ENCODE measurements around the gene PVALB. TPM values are rescaled to one million over a fixed set of nuclear protein-coding genes. Genes with fewer than 3 reads are reported as not detected.

Gene PVALB
- total RNA-seq, 4 donors from 2014 or later = not detected

DNA sequence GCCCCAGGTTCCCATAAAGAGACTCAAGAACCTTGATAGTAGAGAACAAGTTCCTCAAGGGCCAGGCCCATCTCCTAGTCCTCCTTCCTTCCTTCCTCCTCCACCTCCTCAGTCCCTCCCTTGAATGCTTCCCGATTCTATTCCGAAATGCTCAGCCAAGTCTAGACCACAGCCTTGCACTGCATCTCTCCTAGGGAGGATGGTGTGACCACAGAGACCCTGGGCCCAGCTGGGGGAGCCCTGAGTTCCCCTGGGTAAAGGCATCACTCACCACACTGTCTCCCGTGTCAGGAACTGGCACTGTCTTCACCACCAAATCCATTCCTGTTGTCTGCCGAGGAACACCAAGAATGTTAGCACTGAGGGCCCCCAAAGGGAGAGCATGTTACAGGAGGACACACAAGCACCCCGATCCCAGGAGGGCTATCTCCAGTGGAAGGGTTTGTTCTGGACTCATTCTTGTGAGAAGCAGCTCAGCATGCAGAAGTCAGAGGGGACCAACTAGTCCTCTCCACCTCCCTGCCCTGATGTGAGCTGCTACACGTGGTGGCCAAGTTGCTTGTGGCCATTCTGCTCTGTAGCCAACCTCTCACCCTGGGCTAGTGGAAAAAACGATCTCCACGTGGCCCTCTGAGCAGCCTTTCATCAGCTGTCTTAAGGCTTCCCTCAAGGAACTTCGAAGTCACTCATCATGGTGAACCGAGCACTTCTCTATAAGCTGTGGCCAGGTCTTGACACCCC, 49.6 kb downstream of the PVALB start:
- intact Hi-C loops (cut with DNase I) = no loop called here
- TF ChIP-seq EP300 (IDR thresholded peaks at IDR 0.05) (no peak), POLR2A (IDR thresholded peaks at IDR 0.05; ENCODE audit: low read depth) (no peak), POLR2AphosphoS5 (IDR thresholded peaks at IDR 0.05) (no peak)
- TF ChIP-seq, protein P1, sequence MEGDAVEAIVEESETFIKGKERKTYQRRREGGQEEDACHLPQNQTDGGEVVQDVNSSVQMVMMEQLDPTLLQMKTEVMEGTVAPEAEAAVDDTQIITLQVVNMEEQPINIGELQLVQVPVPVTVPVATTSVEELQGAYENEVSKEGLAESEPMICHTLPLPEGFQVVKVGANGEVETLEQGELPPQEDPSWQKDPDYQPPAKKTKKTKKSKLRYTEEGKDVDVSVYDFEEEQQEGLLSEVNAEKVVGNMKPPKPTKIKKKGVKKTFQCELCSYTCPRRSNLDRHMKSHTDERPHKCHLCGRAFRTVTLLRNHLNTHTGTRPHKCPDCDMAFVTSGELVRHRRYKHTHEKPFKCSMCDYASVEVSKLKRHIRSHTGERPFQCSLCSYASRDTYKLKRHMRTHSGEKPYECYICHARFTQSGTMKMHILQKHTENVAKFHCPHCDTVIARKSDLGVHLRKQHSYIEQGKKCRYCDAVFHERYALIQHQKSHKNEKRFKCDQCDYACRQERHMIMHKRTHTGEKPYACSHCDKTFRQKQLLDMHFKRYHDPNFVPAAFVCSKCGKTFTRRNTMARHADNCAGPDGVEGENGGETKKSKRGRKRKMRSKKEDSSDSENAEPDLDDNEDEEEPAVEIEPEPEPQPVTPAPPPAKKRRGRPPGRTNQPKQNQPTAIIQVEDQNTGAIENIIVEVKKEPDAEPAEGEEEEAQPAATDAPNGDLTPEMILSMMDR (IDR thresholded peaks at IDR 0.05) = no peak
- H3K9me3 ChIP-seq = no peaks in the 10 kb centered on the region
- no peak overlapping the region for H3K27ac ChIP-seq (replicated peaks in 1 of 4)
- H3K36me3 ChIP-seq = peaks cover 6 to 37% (median 29%) of the 10 kb centered on the region in 4 donors
- WGBS = 92% methylated on average over 5 of the region's 10 CpGs
- no peaks in the 10 kb centered on the region for H3K27me3 ChIP-seq
- peaks cover 2 to 33% (median 24%) of the 10 kb centered on the region in 4 donors for H3K4me1 ChIP-seq
- no peak for DNase-seq (ENCODE audit: extremely low spot score)
- H3K4me3 ChIP-seq = no peak overlapping the region

DNA sequence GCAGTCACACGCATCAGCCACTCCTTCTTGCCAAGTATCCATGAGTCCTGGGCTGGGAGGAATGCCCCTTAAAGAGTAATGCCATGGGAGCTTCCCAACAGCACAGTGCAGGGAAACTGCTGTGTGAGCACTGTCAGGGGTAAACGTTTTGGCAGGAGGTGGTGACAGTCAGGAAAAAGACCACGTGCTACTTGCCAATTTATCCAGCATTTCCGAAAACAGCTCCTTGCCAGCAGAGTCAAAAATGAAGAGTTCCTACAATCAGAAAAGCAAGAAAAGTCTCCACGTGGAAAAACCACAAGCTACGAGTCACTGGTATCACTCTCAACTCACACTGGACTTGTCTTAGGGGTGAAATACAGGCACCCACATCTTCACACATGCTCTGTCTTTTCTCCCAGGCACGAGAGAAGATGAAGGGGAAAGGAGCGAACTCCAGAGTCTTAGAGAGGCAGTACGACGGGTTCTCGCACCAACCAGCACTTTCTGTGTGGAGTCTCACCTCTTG, 50.8 kb downstream of the PVALB start:
- Histone ChIP-seq H3K36me3 (peaks cover 6 to 43% (median 29%) of the 10 kb centered on the region in 4 donors), H3K4me3 (no peak overlapping the region), H3K27me3 (no peaks in the 10 kb centered on the region), H3K4me1 (peaks cover 2 to 42% (median 35%) of the 10 kb centered on the region in 4 donors), H3K9me3 (no peaks in the 10 kb centered on the region), H3K27ac (replicated peaks in 1 of 4) (no peak overlapping the region)
- no peak for DNase-seq (ENCODE audit: extremely low spot score)
- 78% methylated on average over 11 of the region's 11 CpGs for WGBS
- intact Hi-C loops (cut with DNase I) = no loop called here
- TF ChIP-seq, protein P1 (IDR thresholded peaks at IDR 0.05) = no peak
- TF ChIP-seq EP300 (IDR thresholded peaks at IDR 0.05) (no peak), POLR2AphosphoS5 (IDR thresholded peaks at IDR 0.05) (no peak), POLR2A (IDR thresholded peaks at IDR 0.05; ENCODE audit: low read depth) (no peak)

DNA sequence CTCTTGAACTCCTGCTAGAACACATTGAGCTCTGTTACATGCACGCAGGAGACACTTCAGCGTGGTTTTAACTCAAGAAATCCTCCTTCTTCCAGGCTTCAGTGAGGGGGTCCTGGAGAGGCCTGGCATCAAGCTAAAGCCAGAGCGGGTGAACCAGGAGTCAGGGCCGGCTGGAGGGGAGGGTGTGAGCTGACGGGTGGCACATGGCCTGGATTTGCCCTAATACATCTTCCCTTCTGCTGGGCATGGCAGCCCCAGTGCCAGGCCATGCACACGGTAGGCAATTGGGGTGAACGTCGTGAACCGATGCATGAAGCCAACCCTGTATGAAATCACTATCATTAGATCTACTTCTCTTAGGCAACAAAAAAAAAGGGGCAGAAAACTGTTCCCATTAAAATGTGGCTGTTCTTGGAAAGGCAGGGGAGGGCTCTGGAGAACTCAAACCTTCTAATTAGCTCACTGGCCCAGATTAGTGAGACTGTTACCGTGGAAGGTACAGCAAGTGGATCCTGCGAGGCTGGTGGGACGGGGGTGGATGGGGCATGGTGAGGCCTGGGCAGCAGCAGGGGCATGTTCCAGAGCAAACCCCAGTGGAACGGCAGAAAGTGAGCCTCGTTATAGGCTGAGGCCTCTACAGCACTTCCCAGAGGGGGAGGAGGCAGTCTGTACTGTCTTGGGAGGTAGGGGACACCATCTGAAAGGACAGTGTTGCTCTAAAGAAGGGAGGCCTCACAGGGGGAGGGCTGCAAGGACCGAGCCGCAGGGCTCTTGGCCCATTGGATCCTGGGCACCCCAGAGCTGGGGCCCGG, 51.5 kb downstream of the PVALB start:
- Histone ChIP-seq H3K4me1 (peaks cover 2 to 41% (median 36%) of the 10 kb centered on the region in 4 donors), H3K36me3 (peaks cover 6 to 43% (median 29%) of the 10 kb centered on the region in 4 donors), H3K27me3 (no peaks in the 10 kb centered on the region), H3K4me3 (no peak overlapping the region), H3K27ac (replicated peaks in 1 of 4) (no peak overlapping the region), H3K9me3 (no peaks in the 10 kb centered on the region)
- no peak for DNase-seq (ENCODE audit: extremely low spot score)
- no peak for TF ChIP-seq POLR2A (IDR thresholded peaks at IDR 0.05; ENCODE audit: low read depth)
- TF ChIP-seq, protein P1 (IDR thresholded peaks at IDR 0.05) = no peak
- no peak for TF ChIP-seq POLR2AphosphoS5 (IDR thresholded peaks at IDR 0.05)
- no peak for TF ChIP-seq EP300 (IDR thresholded peaks at IDR 0.05)
- intact Hi-C loops (cut with DNase I) = no loop called here
- WGBS = 88% methylated on average over 15 of the region's 17 CpGs

DNA sequence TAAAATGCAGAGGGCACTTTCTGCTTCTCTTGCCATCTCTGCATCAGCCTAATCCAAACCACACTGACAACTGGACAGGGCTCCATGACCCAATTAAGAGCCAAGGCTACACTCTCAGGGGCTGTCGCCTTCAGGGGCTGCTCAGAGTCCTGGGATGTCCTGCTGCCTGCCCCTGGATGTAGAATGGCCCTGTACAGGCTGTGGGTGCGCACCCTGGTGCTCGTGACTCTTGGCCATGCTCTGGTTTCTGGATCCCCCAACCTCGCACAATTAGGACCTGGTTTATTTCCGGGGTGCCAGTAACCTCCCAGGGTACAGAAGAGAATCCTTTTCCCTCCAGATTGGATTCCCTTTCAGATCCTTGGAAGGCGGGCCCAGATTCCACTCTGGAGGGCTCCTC, 52.2 kb downstream of the PVALB start:
- DNase-seq (ENCODE audit: extremely low spot score) = no peak
- TF ChIP-seq, protein P1 (IDR thresholded peaks at IDR 0.05) = no peak
- TF ChIP-seq EP300 (IDR thresholded peaks at IDR 0.05) = no peak
- TF ChIP-seq POLR2AphosphoS5 (IDR thresholded peaks at IDR 0.05) = no peak
- no peak for TF ChIP-seq POLR2A (IDR thresholded peaks at IDR 0.05; ENCODE audit: low read depth)
- no peak overlapping the region for H3K27ac ChIP-seq (replicated peaks in 1 of 4)
- peaks cover 0 to 35% (median 33%) of the 10 kb centered on the region in 4 donors for H3K4me1 ChIP-seq
- intact Hi-C loops (cut with DNase I) = no loop called here
- 96% methylated on average over 6 of the region's 6 CpGs for WGBS
- no peaks in the 10 kb centered on the region for H3K27me3 ChIP-seq
- H3K9me3 ChIP-seq = no peaks in the 10 kb centered on the region
- H3K36me3 ChIP-seq = peaks cover 6 to 43% (median 29%) of the 10 kb centered on the region in 4 donors
- H3K4me3 ChIP-seq = no peak overlapping the region
